NOMO-1 treated with dmso at 0.1 percent for 144 hours (cell line): ENCODE data around the gene ITGAX.

Experiments used
- DNase-seq: peaks from one replicate; lab custom pipeline; 2025; ENCODE audit not compliant: unreplicated experiment; lab: John Stamatoyannopoulos, UW

ITGAX gene

DNA sequence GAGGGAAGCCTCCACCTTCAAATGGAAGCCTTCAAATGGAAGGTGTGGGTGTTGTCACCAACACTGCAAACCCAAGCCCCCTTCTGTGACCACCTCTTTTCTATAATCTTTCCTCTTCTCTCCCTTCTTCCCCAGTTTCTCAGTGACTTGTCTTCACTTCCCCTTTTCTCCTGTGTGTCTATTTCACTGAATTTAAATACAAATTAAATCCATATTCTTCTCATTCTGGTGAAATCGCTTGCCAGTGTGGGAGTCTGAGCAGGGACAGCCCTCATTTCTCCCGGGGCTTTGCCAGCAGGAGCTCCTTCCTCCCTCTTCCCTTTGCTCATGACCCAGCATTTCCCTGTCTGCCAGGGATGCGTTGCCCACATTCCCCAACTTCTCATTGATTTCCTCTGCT lies 6.4 kb upstream of the ITGAX start:
- no peak for DNase-seq

DNA sequence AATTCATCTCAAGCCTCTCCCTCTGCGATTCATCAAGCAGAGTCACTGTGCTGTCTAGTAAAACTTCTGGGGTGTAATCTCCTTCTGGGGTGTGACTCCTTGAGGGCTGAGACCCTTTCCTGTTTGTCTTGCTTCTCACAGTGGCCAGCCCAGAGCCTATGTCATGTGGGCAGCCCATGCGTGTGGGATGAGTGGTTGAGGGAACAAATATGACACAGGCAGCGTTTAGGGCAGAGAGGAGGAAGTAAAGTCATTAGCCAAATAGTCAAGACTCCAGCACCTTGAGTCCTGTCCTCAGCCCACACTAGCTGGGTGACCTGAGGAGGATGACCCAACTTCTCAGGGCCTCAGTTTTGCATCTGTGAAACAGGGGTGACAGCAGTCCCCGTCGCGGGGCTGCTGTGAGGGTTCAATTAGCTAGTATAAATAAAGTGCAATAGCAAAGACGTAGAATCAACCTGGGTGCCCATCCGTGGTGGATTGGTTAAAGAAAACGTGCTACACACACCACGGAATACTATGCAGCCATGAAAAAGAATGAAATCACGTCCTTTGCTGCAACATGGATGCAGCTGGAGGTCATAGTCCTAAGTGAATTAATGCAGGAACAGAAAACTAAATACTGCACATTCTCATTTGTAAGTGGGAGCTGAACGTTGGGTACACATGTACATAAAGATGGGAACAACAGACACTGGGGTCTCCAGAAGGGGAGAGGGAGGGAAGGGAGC lies 4.5 kb upstream of the ITGAX start:
- no peak for DNase-seq

- no peak for DNase-seq
Measured at GRCh38 chr16:31351246-31351941, 3.6 kb upstream of the ITGAX start.

- DNase-seq, result no peak
Measured at GRCh38 chr16:31351942-31352325, 3.0 kb upstream of the ITGAX start.

- DNase-seq, result peak; percentile 94
Measured at GRCh38 chr16:31352376-31353115, 2.4 kb upstream of the ITGAX start.

- no peak for DNase-seq
Measured at GRCh38 chr16:31355431-31356100, 590 bp downstream of the ITGAX start.

- DNase-seq, result no peak
Measured at GRCh38 chr16:31356566-31357323, 1.8 kb downstream of the ITGAX start.

GRCh38 chr16:31357324-31358109 lies 2.5 kb downstream of the ITGAX start:
- no peak for DNase-seq

GRCh38 chr16:31360251-31360650 lies 5.3 kb downstream of the ITGAX start:
- DNase-seq, result no peak

DNA sequence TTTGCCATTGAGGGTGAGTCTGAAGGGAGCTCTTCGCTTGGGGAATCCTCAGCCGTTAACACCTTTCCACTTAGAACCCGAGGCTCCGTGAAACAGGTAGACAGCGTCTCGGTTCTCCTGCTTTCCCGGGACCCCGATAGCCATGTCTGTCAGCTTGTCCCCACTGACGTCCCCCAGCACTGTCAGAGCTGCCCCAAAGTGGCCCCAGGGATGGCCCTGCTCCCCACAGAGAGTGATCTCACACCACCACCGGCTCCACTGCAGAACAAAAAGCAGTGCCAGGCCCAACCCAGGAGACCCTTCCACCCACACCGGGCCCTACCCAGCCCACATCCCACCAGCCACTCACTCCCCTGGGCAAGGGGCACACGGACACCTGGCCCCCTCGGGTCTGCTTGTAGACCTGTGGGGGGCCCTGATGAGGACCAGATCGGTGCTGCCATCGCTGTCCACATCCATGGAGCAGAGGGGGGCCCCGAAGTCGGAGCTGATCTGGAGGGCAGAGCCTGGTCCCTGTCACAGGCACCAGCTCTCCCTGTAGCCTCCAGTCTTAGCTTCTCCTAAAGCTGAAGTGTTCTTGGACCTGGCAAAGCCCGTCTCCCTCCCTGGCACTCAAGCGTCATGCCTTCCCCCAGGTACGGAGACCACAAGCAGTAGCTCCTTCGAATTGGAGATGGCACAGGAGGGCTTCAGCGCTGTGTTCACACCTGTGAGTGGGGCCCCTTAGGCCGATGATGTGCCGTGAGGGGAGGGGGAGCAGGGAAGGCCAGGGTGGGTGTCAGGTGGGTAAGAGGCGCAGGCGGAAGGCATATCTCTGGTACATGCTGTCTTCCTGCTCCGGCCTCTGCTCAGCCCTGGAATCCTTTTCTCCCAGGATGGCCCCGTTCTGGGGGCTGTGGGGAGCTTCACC lies 6.5 kb downstream of the ITGAX start:
- DNase-seq, result no peak

DNA sequence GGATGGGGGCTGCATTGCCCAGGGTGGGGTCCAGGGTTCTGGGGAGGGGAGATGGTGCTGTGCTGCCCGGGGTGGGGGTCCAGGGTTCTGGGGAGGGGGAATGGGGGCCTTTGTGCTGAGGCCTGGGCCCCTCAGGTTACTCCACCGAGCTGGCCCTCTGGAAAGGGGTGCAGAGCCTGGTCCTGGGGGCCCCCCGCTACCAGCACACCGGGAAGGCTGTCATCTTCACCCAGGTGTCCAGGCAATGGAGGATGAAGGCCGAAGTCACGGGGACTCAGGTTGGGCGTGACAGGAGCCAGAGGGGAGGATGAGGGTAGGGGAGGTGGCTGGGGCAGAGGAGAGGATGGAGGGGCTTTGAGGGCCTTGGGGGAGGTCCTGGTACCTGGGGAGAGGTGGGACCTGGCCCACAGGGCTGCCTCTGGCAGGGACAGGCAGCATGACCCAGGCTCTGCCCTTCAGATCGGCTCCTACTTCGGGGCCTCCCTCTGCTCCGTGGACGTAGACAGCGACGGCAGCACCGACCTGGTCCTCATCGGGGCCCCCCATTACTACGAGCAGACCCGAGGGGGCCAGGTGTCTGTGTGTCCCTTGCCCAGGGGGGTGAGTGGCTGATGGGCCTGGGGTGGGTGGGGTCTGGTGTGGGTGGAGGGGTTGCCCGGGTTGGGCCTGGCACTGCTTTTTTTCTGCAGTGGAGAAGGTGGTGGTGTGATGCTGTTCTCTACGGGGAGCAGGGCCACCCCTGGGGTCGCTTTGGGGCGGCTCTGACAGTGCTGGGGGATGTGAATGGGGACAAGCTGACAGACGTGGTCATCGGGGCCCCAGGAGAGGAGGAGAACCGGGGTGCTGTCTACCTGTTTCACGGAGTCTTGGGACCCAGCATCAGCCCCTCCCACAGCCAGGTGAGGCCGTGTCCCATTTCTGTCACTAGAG lies 7.8 kb downstream of the ITGAX start:
- DNase-seq, result no peak

DNA sequence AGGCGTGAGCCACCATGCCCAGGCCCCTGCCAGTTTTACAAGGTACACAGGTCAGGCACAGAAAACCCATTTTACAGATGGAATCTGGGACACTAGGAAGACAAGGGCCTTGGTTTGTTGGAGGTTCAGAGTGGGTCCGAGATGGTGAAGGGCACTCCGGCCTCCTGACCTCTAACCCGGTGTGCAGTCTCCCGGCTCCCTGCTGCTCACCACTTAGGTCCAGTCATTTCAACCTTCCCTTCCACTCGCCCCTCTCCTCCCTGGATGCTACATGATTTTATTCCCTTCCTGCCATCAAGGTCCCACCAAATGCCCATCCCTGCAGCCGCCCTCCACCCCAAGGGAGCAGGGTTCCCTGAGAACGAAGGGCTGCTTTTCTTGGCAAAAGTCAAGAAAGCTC lies 8.7 kb downstream of the ITGAX start:
- DNase-seq, result no peak

DNA sequence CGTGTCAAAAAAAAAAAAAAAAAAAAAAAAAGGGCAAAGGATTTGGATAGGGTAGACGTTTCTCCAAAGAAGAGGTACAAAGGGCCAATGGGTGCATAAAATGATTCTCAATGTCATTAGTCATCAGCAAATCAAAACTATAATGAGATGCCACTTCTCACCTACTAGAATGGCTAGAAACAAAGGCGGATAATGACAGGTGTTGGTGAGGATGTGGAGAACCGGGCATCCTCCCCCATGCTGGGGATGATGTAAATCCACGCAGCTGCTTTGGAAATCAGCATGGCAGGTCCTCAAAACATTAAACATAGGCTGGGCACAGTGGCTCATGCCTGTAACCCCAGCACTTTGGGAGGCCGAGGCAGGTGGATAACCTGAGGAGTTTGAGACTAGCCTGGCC lies 9.4 kb downstream of the ITGAX start:
- no peak for DNase-seq

GRCh38 chr16:31365131-31365865 lies 10.3 kb downstream of the ITGAX start:
- peak; percentile 69 for DNase-seq

GRCh38 chr16:31367853-31368252 lies 12.9 kb downstream of the ITGAX start:
- peak; percentile 78 for DNase-seq

DNA sequence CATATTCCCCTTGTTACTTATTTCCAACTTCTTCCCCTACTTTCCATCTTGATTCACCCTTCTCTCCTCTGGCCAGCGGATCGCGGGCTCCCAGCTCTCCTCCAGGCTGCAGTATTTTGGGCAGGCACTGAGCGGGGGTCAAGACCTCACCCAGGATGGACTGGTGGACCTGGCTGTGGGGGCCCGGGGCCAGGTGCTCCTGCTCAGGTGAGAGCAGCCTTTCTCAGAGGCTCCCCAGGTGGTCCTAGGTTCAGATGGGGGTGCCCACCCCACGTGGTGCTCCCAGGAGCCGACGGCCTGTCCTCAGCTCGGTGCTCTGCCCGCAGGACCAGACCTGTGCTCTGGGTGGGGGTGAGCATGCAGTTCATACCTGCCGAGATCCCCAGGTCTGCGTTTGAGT lies 16.0 kb downstream of the ITGAX start:
- DNase-seq, result no peak
